ES-I3 (cell line): ENCODE results near the gene GAL3ST2.
A peak's percentile ranks its signal among the peaks of the same experiment; 100 is the strongest.

Experiments used
- H3K36me3 ChIP-seq: 2 replicates; pipeline ENCODE4 v1.6.1; 2013; ENCODE audit warnings: mild to moderate bottlenecking, low read length, control low read depth, moderate library complexity; ENCODE audit not compliant: insufficient read depth
- H3K4me1 ChIP-seq: 2 replicates; pipeline ENCODE4 v1.6.1; 2013; ENCODE audit warnings: mild to moderate bottlenecking, control low read depth, low read length; ENCODE audit not compliant: insufficient read depth
- H3K9ac ChIP-seq: 2 replicates; pipeline ENCODE4 v1.6.1; 2013; ENCODE audit warnings: low read depth, mild to moderate bottlenecking, low read length, moderate library complexity
- H3K9me3 ChIP-seq: 2 replicates; pipeline ENCODE4 v1.6.1; 2013; ENCODE audit warnings: mild to moderate bottlenecking, low read length, moderate library complexity; ENCODE audit not compliant: control insufficient read depth, insufficient read depth

The GAL3ST2 gene

DNA sequence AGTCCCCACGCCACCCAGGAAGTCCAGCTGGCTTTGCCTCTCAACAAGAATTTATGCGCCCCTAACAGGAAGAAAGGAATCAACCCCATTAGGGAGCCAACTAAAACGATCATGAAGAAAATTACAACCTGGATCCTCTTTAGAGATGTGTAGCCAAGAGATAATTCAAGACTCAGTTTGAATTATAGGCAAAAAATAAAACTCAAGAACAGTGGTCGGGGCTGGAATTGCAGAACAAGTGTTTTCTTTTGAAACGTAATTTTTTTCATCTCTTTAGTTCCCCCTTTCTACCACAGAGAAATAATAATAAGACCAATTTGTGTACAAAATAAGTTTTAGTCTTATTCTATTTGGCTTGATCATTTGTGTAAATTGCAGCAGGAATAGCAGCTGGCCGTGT lies 59.7 kb downstream of the GAL3ST2 start:
- Histone ChIP-seq H3K36me3 (no peaks in the 10 kb centered on the region), H3K4me1 (peaks cover 5% of the 10 kb centered on the region; the same call in 1 of the 2 replicates), H3K9ac (no peak overlapping the region), H3K9me3 (0 out of 2 replicates have a peak, but pooled peaks cover 2% of the 10 kb centered on the region)

DNA sequence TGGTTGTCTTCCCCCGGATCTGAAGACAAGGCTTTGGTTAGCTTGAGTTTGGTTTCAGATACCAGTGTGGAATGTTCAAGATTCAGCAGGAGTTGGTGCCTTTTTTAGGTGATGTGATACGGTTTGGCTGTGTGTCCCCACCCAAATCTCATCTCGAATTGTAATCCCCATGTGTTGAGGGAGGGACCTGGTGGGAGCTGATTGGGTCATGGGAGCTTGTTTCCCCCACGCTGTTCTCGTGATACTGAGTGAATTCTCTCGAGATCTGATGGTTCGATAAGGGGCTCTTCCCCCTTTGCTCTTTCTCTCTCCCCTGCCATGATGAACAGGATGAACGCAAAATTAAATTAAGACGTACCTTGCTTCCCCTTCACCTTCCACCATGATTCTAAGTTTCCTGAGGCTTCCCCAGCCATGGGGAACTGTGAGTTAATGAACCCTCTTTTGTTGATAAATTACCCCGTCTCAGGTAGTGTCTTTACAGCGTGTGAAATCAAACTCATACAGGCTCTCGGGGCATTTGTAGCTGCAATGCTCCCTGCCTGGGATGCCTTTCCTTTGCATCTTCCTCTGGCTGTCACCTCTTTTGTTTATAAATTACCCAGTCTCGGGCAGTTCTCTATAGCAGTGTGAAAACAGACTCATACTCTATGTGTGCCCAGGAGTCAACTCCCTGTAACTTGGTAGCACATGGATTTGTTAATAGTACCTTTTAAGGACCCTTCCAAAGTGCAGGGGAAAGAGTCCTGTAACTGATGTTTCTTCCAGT lies 60.8 kb downstream of the GAL3ST2 start:
- no peak overlapping the region for H3K9ac ChIP-seq
- peaks cover 5% of the 10 kb centered on the region; the same call in 1 of the 2 replicates for H3K4me1 ChIP-seq
- no peaks in the 10 kb centered on the region for H3K36me3 ChIP-seq
- H3K9me3 ChIP-seq: 0 out of 2 replicates have a peak, but pooled peaks cover 2% of the 10 kb centered on the region

GRCh38 chr2:241841181-241842066 lies 64.8 kb downstream of the GAL3ST2 start:
- Histone ChIP-seq H3K9me3 (no peaks in the 10 kb centered on the region), H3K4me1 (no peaks in the 10 kb centered on the region; the same call in 1 of the 2 replicates), H3K9ac (no peak overlapping the region), H3K36me3 (no peaks in the 10 kb centered on the region)

- Histone ChIP-seq H3K9me3 (no peaks in the 10 kb centered on the region), H3K9ac (no peak overlapping the region), H3K36me3 (no peaks in the 10 kb centered on the region), H3K4me1 (no peaks in the 10 kb centered on the region; the same call in 1 of the 2 replicates)
Measured at GRCh38 chr2:241842067-241842415, 65.4 kb downstream of the GAL3ST2 start.

GRCh38 chr2:241842620-241843211 lies 66.1 kb downstream of the GAL3ST2 start:
- Histone ChIP-seq H3K36me3 (no peaks in the 10 kb centered on the region), H3K9ac (no peak overlapping the region), H3K4me1 (no peaks in the 10 kb centered on the region; the same call in 1 of the 2 replicates), H3K9me3 (no peaks in the 10 kb centered on the region)

GRCh38 chr2:241843321-241844065 lies 66.9 kb downstream of the GAL3ST2 start:
- Histone ChIP-seq H3K4me1 (no peaks in the 10 kb centered on the region; the same call in 1 of the 2 replicates), H3K9ac (no peak overlapping the region), H3K9me3 (no peaks in the 10 kb centered on the region), H3K36me3 (no peaks in the 10 kb centered on the region)

DNA sequence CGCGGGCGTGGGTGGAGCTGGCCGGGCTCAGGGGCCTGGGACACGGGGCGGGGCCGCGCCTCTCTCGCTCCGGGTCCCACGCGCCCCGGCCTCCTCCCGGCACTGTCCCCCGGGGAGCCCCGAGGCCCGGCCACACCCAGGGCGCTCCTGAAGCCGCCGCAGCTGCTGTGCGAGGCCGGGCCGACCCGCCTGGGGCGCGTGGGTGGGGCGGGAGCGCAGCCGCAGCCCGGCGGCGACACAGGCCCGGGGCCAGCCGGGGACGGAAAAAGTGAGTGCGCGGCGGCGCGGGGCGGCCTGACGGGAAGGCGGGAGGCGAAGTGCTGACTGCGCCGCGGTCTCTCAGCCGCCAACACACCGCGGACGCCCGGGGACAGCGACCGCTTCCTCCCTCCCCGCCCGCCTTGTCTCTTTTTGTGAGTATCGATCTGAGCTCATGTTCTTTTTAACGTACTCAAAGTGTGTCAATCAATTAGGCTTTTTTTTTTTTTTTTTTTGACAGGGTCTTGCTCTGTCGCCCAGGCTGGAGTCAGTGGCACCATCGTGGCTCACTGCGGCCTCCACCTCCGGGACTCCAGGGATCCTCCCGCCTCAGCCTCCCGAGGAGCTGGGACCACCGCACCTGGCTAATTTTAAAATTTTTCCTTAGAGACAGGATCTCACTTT lies 67.6 kb downstream of the GAL3ST2 start:
- H3K4me1 ChIP-seq: no peaks in the 10 kb centered on the region; the same call in 1 of the 2 replicates
- H3K36me3 ChIP-seq: no peaks in the 10 kb centered on the region
- no peaks in the 10 kb centered on the region for H3K9me3 ChIP-seq
- H3K9ac ChIP-seq: peak overlapping the region; percentile 70

GRCh38 chr2:241844831-241845578 lies 68.4 kb downstream of the GAL3ST2 start:
- H3K4me1 ChIP-seq: no peaks in the 10 kb centered on the region; the same call in 1 of the 2 replicates
- no peak overlapping the region for H3K9ac ChIP-seq
- H3K36me3 ChIP-seq: no peaks in the 10 kb centered on the region
- no peaks in the 10 kb centered on the region for H3K9me3 ChIP-seq

GRCh38 chr2:241846406-241846805 lies 69.8 kb downstream of the GAL3ST2 start:
- Histone ChIP-seq H3K36me3 (no peaks in the 10 kb centered on the region), H3K4me1 (no peaks in the 10 kb centered on the region; the same call in 1 of the 2 replicates), H3K9ac (no peak overlapping the region), H3K9me3 (no peaks in the 10 kb centered on the region)

GRCh38 chr2:241848761-241849615 lies 72.4 kb downstream of the GAL3ST2 start:
- no peaks in the 10 kb centered on the region; the same call in 1 of the 2 replicates for H3K4me1 ChIP-seq
- H3K36me3 ChIP-seq: no peaks in the 10 kb centered on the region
- H3K9ac ChIP-seq: no peak overlapping the region
- no peaks in the 10 kb centered on the region for H3K9me3 ChIP-seq

- no peaks in the 10 kb centered on the region for H3K9me3 ChIP-seq
- H3K4me1 ChIP-seq: peaks cover 5% of the 10 kb centered on the region; the same call in 1 of the 2 replicates
- no peak overlapping the region for H3K9ac ChIP-seq
- no peaks in the 10 kb centered on the region for H3K36me3 ChIP-seq
Measured at GRCh38 chr2:241849616-241850543, 73.3 kb downstream of the GAL3ST2 start.
